GM21619 (cell line): ENCODE results near the gene GPR17.
A peak's percentile ranks its signal among the peaks of the same experiment; 100 is the strongest.

Experiments used
- ATAC-seq: cut with Tn5 transposase; IDR thresholded peaks from one replicate; pipeline ENCODE4 v1.9.1; 2021; ENCODE audit not compliant: unreplicated experiment

The GPR17 gene

DNA sequence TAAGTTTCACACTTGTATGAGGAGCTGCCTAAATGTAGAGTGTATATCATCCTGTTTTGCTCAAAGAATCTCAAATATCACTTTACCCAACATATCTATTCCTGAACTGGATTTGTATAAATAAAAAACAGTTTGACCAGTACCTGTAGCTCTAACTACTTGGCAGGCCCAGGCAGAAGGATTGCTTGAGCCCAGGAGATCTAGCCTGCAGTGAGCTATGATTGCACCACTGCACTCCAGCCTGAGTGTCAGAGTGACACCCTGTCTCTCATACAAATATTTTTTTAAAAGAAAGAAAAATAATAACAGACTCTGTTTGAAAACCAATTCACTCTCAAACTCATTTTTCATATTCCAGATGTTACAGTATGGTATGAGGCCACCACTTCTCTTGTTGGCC is 37.1 kb downstream of the GPR17 start:
- no peak for ATAC-seq

DNA sequence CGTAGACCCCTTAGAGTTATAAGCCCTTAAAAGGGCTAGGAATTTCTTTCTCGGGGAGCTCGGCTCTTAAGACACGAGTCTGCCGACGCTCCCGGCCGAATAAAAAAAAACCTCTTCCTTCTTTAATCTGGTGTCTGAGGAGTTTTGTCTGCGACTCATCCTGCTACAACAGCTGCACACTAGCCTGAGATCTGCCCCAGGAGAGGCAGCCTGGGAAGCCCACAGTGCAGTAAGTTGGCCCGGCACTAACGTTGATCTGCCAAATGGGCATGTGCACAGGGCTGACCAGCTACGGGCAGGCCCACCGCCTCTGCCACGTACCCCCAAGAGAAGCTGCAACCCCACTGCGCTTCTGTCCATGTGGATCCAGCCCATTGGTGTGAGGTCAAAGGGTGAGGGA is 37.8 kb downstream of the GPR17 start:
- ATAC-seq: no peak

DNA sequence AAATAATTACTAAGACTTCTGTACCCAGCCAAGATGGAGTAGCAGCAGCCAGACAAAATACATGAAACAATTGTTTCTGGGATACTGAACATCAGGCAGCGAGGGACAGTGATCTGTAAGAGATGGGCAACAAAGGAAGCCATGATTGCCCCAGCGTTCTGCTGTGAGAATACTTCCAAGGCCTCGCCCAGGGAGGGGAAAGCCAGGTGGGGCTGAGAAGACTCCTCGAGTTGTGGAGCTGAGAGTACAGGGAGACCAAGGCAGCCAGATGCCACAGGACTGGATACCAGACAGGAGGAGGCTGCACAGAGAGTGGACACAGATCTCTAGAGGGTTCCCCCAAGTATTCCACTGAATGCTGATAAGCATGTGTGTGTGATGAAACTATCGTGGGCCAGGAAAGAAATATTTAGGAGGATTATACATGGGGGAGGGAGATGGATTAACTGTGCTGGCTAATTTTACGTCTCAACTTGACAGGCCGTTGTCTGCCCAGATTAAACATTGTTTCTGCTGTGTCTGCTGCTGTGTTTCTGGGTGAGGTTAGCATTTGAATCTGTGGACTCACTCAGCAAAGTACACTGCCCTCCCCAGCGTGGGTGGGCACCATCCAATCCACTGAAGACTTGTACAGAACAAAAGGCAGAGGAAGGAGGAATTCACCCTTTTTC is 39.6 kb downstream of the GPR17 start:
- ATAC-seq: no peak

DNA sequence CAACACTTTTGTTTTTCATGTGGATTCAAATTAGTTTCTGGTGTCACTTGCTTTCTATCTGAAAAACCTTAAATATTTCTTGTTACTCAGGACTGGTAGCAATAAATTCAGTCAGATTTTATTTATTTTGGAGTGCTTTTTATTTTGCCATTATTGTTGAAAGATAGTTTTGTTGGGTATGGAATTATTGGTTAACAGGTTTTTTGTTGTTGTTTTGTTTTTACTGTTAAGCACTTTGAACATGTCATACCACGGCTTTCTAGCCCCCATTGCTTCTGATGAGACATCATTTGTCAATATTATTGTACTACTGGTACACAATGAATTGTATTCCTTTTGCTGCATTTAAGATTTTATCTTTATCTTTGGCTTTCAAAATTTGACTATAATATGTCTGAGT is 42.5 kb downstream of the GPR17 start:
- ATAC-seq: no peak

DNA sequence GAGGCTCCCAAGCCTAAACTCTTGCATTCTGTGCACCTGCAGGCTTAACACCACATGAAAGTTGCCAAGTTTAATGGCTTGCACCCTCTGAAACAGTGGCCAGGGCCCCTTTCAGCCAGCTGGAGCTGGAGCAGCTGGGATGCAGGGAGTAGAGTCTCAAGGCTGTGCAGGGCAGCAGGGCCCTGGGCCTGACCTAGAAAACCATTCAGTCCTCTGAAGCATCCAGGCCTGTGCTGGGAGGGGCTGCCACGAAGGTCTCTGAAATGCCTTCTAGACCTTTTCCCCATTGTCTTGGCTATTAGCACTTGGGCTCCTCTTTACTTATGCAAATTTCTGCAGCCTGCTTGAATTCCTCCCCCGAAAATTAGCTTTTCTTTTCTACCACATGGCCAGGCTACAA is 44.7 kb downstream of the GPR17 start:
- ATAC-seq: no peak

DNA sequence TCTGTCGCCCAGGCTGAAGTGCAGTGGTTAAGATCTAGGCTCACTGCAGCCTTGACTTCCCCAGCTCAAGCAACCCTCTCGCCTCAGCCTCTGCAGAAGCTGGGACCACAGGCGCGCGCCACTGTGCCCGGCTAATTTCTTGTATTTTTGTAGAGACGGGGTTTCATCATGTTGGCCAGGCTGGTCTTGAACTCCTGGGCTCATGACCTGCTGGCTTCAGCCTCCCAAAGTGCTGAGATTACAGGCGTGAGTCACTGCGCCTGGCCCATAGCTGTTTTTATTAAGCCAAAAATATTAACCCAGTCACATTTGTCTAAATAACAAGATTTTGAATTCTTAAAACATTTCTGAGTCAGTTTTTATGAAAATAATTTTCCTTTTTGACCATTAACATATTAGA is 49.0 kb downstream of the GPR17 start:
- ATAC-seq: no peak

DNA sequence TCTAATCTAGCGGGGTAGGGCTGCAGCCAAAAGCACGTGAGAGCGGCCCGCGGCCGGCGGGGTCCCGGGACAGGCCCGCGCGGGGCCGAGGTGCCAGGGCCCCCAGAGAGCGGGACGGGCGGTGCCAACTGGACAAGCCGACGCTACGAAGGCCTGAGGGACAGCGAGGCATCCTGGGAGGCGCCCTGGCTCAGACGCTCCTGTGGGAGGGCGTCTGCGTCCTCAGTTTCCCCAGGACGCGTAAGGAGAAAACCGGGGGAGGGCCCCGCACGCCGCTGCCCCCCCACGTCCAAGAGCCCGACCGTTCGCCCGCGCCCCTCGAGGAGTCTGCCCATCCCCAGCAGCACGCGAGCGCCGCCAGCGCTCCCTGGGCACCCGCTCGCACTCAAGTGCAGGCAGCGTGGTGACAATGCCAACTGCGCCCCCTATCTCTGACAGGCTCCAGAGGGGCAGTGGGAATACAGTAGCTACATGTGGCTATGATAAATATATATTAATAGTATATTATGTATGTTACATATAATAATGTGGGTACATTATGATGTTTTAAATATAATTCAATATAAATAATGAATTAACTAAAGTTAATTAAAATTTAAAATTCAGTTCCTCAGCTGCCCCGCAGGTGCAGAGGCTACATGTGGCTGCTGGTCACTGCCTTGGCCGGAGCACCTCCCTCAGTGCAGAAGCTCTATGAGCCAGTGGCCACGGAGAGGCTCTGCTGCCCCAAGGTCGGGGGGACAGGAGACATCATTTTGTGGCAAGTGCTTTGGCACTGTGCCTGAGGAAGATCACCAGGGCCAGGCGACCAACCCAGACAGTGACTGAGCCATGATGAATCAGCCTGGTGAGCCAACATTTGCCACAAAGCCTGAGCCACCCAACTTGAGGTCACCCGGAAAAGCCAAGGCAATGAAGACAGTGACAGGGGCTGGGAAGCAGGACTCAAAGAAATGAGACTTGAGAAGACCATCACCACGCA is 49.8 kb downstream of the GPR17 start:
- ATAC-seq: no peak

DNA sequence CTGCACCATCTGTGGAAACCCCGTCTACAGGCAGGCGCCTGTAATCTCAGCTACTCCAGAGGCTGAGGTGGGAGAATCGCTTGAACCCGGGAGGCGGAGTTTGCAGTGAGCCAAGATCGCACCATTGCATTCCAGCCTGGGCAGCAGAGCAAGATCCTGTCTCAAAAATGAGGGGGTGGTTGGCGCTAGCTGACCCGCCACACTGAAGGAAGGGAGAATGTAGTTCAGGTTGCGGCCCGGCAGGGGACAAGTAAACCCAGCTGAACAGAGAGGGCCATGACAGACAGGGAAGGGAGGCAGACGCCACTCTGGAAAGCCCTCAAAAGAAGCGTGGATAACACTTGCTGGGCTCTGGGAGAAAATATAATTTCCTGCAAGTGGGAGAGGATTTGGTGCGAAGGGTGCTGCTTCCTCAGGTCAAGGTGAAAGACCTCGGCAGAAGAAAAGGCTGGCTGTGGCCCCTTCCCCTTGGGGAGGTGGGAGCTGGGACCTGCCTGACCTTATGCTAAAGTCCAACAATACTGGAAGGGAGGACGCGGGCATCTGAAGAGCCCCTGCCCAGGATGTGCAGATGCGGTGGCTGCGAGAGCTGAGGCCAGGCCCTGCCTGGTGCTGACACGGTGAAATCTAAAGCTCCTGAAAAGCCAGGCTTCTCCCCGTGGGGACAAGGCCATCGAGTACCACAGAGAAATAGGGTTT is 51.7 kb downstream of the GPR17 start:
- ATAC-seq: no peak

DNA sequence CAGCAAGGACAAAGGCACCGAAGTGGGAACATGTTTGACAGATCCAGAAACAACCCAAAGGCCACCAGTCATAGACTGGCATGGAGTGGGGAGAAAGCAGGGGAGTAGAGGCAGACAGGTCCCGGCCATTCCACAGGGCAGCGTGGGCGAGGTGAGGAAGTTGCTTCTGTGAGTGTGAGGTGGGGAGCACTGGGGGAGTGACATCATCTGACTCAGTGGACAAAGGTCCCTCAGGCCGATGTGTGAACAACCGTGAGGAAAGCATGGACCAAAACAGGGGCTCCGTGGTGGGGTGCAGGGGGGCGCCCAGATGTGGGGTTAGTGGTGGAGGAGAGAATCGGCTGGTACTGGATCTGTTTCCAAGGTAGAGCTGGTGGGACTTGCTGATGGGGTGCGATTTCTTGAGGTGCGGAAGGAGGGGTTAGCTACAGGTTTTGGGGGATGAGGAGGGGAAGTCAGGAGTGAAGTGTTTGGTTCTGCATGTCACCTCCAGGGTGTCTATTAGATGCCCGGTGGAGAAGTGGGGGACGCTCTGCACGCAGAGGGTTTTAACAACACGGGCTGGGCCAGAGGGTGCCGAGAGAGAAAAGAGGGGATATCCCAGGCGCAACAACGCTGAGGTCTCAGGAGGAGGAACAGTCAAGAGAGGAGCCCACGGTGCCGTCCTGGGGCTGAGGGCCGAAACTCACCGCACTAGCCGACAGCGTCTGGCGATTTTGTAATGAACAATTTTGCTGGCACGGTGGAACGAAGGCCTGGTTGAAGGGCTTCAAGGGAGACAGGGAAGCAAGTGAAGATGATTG is 52.8 kb downstream of the GPR17 start:
- ATAC-seq: no peak

DNA sequence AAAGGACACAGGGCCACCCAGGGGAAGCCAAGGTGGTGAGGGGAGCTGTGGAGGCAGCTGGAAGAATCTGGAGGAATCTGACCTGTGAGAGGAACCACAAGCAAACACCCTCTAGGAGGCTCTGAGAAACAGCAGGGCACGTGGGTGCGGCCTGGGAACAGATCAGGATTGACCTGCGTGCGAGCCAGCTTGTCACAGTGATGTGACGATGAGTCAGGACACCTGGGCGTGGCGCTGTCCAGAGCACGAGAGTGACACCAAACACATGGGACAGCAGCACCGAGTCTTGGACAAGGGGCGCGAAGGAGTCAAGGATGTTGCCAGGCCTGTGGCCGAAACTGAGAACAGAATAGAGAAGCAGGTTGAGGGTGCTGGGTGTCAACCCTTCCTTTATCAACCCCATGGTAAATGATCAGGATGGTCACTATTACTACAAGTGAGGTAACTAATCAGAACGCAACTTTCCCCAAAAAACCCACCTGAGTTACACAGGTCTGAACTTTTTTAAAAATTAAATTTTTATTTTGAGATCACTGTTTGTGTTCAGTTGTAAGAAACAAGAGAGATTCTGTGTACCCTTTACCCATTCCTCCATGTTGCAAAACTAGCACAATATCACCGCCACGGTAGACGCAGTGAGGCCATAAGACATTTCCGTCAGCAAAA is 54.7 kb downstream of the GPR17 start:
- ATAC-seq: peak; percentile 55

DNA sequence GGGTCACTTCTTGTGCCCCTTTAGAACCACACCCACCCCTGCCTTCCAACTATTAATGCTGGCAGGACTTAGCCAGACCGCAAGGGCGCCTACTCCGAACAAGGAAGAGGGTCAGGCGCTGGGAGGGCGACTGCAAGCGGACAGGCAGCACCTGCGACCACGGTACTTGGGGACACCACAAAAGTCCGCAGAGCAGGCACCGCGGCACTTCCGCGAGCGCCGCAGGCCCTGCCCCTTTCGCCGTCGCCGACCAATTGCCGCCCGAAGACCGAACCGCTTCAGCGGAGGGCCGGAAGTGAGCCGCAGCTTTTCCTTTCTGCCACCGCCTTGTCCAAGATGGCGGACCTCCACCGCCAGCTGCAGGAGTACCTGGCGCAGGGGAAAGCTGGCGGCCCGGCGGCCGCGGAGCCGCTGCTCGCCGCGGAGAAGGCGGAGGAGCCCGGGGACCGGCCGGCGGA is 55.3 kb downstream of the GPR17 start, which contains the start of gene SFT2D3:
TSS of gene SFT2D3 (plus strand) at position 305 of the 458 bp plus-strand sequence. CDS start at position 337, 32 bp downstream.
- peak; percentile 67 for ATAC-seq

DNA sequence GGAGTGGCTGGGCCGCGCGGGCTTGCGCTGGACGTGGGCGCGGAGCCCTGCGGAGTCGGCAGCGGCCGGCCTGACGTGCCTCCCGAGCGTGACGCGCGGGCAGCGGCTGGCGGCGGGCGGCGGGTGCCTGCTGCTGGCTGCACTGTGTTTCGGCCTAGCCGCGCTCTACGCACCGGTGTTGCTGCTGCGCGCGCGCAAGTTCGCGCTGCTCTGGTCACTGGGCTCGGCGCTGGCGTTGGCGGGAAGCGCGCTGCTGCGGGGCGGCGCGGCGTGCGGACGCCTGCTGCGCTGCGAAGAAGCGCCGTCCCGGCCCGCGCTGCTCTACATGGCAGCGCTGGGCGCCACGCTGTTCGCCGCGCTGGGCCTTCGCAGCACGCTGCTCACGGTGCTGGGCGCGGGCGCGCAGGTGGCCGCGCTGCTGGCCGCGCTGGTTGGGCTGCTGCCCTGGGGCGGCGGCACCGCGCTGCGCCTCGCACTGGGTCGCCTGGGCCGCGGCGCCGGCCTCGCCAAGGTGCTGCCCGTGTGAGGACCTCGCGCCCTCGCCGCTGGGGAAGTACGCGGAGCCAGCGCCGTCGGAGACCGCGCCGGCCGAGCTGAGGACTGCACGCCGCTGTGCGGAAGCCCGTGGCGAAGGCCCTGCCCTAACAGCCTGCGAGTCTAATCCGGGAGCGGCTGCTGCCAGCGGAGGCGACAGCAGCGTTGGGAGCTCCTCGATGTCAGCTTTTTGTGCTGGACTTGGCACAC is 55.9 kb downstream of the GPR17 start:
- ATAC-seq: peak; percentile 40
